Measurements from ENCODE around the gene HIGD2A. TPM values are rescaled to one million over a fixed set of nuclear protein-coding genes. Genes with fewer than 3 reads are reported as not detected.

The HIGD2A gene
- total RNA-seq, 1 experiment from 2014 or later: 98.2 TPM

- TF ChIP-seq ZNF121 (CRISPR knock-in tag; IDR thresholded peaks at IDR 0.05) (no peak), ZNF219 (CRISPR knock-in tag; IDR thresholded peaks at IDR 0.05; ENCODE audit: borderline replicate concordance) (no peak), NFATC4 (CRISPR knock-in tag; IDR thresholded peaks at IDR 0.05) (no peak), CREB1 (CRISPR knock-in tag; IDR thresholded peaks at IDR 0.05) (no peak), GRHL2 (CRISPR knock-in tag; IDR thresholded peaks at IDR 0.05; ENCODE audit: insufficient replicate concordance, severe bottlenecking) (no peak), PRRX2 (CRISPR knock-in tag; IDR thresholded peaks at IDR 0.05) (no peak)
- TF ChIP-seq, protein P1, sequence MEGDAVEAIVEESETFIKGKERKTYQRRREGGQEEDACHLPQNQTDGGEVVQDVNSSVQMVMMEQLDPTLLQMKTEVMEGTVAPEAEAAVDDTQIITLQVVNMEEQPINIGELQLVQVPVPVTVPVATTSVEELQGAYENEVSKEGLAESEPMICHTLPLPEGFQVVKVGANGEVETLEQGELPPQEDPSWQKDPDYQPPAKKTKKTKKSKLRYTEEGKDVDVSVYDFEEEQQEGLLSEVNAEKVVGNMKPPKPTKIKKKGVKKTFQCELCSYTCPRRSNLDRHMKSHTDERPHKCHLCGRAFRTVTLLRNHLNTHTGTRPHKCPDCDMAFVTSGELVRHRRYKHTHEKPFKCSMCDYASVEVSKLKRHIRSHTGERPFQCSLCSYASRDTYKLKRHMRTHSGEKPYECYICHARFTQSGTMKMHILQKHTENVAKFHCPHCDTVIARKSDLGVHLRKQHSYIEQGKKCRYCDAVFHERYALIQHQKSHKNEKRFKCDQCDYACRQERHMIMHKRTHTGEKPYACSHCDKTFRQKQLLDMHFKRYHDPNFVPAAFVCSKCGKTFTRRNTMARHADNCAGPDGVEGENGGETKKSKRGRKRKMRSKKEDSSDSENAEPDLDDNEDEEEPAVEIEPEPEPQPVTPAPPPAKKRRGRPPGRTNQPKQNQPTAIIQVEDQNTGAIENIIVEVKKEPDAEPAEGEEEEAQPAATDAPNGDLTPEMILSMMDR (IDR thresholded peaks at IDR 0.05): no peak
- CTCF ChIA-PET: interaction anchor here (0.6 to 0.7 kb wide), 2 partner anchors 46 to 485 kb away, joined by 3 to 4 read pairs; no protein-coding TSS in a partner anchor
- H3K27ac Mint-ChIP-seq: no peak overlapping the region; the same call in 1 of the 2 replicates
Measured at GRCh38 chr5:176359658-176360057, 28.9 kb upstream of the HIGD2A start.

DNA sequence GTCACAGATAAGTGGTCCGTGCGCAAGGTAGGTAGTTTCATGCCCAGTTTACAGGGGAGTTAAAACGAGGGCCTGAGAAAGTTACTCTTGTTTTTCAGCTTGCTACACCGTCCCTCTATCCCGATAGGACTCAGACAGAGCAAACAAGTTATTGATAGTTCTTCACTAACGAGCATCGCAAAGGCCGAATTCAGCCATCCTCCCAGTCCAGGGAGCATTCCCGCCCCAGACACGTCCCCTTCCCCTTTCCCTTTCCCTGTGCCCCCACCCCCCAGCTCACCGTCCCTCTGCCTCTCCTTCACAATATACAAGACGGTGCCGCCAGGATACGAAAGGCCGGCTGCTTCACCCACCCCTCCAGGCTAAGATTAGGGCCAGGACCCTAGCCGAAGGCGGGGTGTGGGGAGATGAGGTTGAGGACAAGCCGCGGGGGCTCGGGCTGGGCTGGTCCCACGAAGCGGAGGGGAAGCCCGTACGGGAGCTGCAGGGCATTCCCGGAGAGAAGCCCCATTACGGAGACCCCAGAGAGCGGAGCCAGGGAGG lies 27.6 kb upstream of the HIGD2A start:
- peak overlapping the region; percentile 97 for H3K4me3 Mint-ChIP-seq
- H3K4me1 Mint-ChIP-seq: peaks cover 9% of the 10 kb centered on the region
- no peak for DNase-seq (ENCODE audit: low spot score)
- ChIA-PET POLR2A (interaction anchor here (2.0 kb wide), 1 partner anchor 87 kb away, joined by 6 read pairs; the partner anchor contains the start of gene FAF2), CTCF (interaction anchor here (0.9 to 2.7 kb wide), 4 partner anchors 9 to 631 kb away, joined by 3 to 16 read pairs (median 6); partner anchors contain the start of gene FAF2)
- TF ChIP-seq MYBL2 (CRISPR knock-in tag; IDR thresholded peaks at IDR 0.05) (no peak; the same call in 1 of the 2 replicates), CREM (CRISPR knock-in tag; IDR thresholded peaks at IDR 0.05) (peak; percentile 17; the same call in 1 of the 2 replicates)
- ATAC-seq: peak; percentile 8; the same call in 1 of the 2 replicates
- peaks cover 37% of the 10 kb centered on the region for H3K27me3 Mint-ChIP-seq (ENCODE audit: low read depth)
- no peaks in the 10 kb centered on the region for H3K9me3 Mint-ChIP-seq
- H3K36me3 Mint-ChIP-seq: peaks cover 26% of the 10 kb centered on the region
- no peak overlapping the region; the same call in 1 of the 2 replicates for H3K27ac Mint-ChIP-seq

More at GRCh38 chr5:176359658-176360057, 28.9 kb upstream of the HIGD2A start:
- peak overlapping the region; percentile 97 for H3K4me3 Mint-ChIP-seq
- POLR2A ChIA-PET: interaction anchor here (0.6 kb wide), 1 partner anchor 864 kb away, joined by 4 read pairs; no protein-coding TSS in a partner anchor
- H3K36me3 Mint-ChIP-seq: peaks cover 30% of the 10 kb centered on the region
- DNase-seq (ENCODE audit: low spot score) (no peak), ATAC-seq (no peak)
- peaks cover 33% of the 10 kb centered on the region for H3K27me3 Mint-ChIP-seq (ENCODE audit: low read depth)
- no peaks in the 10 kb centered on the region for H3K9me3 Mint-ChIP-seq
- peaks cover 9% of the 10 kb centered on the region for H3K4me1 Mint-ChIP-seq

DNA sequence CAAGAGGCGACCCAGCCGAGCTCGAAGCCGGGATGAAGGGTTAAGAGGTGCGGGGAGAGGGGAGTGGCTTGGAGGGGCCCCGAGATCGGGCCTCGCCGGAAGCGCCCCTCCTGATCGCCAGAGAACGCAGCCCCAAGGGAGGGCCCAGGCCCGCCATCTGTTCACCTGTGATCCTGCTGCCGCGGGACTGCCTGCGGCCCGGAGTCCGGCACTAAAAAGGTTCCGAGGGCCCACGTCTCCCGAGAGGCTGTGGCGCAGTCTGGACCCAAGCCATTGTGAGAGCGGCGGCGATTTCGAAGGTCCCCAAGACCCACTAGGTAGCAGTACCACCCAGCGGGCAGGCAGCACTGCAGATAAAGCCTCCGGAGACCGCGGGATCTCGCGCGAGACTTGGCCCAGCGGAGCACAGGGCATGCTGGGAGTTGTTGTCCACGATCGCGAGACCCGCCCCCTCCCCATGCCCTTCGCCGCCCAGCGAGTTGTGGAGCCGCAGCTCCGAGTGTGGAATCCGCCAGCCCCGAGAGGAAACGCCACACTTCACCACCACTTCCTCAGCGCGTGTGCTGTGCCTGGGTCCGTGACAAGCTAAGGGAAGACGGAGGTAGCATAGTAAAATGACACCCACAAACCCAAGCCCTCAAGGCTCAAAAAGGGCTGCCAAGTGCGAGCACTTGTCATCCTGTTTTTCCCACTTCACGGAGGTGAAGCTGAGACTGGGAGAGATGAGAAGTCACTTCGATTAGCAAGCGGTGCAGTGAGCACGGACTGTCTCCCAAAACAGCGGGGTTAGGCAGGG lies 26.9 kb upstream of the HIGD2A start, which contains the start of gene KIAA1191:
KIAA1191 (minus strand) TSS at position 328 of the 796 bp plus-strand sequence. CDS start 2,256 bp downstream, outside the sequence.
- ChIA-PET POLR2A (interaction anchor here (0.6 to 2.0 kb wide), 3 partner anchors 86 to 286 kb away, joined by 3 to 6 read pairs (median 5); partner anchors contain the start of genes FAF2, RNF44 and TSPAN17), CTCF (interaction anchor here (0.5 to 2.7 kb wide), 7 partner anchors 10 to 632 kb away, joined by 3 to 16 read pairs (median 3); partner anchors contain the start of gene FAF2)
- H3K4me3 Mint-ChIP-seq: peak within 1 kb of the TSS; percentile 97
- H3K36me3 Mint-ChIP-seq: peaks cover 20% of the 10 kb centered on the region
- H3K9me3 Mint-ChIP-seq: no peaks in the 10 kb centered on the region
- DNase-seq (ENCODE audit: low spot score) (peak; percentile 88), ATAC-seq (peak; percentile 77)
- peaks cover 44% of the 10 kb centered on the region for H3K27me3 Mint-ChIP-seq (ENCODE audit: low read depth)
- peak within 1 kb of the TSS; percentile 87 for H3K27ac Mint-ChIP-seq
- peaks cover 11% of the 10 kb centered on the region for H3K4me1 Mint-ChIP-seq
- TF ChIP-seq E2F5 (CRISPR knock-in tag; IDR thresholded peaks at IDR 0.05) (peak; percentile 42), GABPB1 (CRISPR knock-in tag; IDR thresholded peaks at IDR 0.05) (peak; percentile 59; the same call in 1 of the 2 replicates), ZNF232 (CRISPR knock-in tag; IDR thresholded peaks at IDR 0.05) (no peak), ATF1 (CRISPR knock-in tag; IDR thresholded peaks at IDR 0.05) (no peak), ZMAT4 (CRISPR knock-in tag; IDR thresholded peaks at IDR 0.05) (no peak), E2F4 (CRISPR knock-in tag; IDR thresholded peaks at IDR 0.05; ENCODE audit: borderline replicate concordance, low read depth) (0 out of 2 replicates have a peak, but pooled peaks have one; percentile 21), FOXP1 (CRISPR knock-in tag; IDR thresholded peaks at IDR 0.05; ENCODE audit: borderline replicate concordance) (peak; percentile 80; the same call in 1 of the 2 replicates), CBFB (CRISPR knock-in tag; IDR thresholded peaks at IDR 0.05; ENCODE audit: low read depth) (0 out of 2 replicates have a peak, but pooled peaks have one; percentile 88), STAT6 (CRISPR knock-in tag; conservative IDR thresholded peaks at IDR 0.05; ENCODE audit: low read depth) (no peak)
- TF ChIP-seq, protein P2, sequence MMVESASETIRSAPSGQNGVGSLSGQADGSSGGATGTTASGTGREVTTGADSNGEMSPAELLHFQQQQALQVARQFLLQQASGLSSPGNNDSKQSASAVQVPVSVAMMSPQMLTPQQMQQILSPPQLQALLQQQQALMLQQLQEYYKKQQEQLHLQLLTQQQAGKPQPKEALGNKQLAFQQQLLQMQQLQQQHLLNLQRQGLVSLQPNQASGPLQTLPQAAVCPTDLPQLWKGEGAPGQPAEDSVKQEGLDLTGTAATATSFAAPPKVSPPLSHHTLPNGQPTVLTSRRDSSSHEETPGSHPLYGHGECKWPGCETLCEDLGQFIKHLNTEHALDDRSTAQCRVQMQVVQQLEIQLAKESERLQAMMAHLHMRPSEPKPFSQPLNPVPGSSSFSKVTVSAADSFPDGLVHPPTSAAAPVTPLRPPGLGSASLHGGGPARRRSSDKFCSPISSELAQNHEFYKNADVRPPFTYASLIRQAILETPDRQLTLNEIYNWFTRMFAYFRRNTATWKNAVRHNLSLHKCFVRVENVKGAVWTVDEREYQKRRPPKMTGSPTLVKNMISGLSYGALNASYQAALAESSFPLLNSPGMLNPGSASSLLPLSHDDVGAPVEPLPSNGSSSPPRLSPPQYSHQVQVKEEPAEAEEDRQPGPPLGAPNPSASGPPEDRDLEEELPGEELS (CRISPR knock-in tag; IDR thresholded peaks at IDR 0.05): no peak

All from WTC11 (cell line).